CD4-positive, alpha-beta T cell (primary cell): ENCODE measurements around the gene TM9SF3. TPM values are rescaled to one million over a fixed set of nuclear protein-coding genes. Genes with fewer than 3 reads are reported as not detected.

ENCODE experiments used
- ATAC-seq: fragments of 200-7000 bp; cut with Tn5 transposase; one replicate; pipeline ENCODE4 v1.10.0; 2022; ENCODE audit warnings: mild to moderate bottlenecking; ENCODE audit not compliant: poor library complexity
- CTCF ChIA-PET: fragments of 350-600 bp; sonication (Branson Sonifier 250); formaldehyde crosslinking; loops from one replicate; lab custom pipeline; 2021; ENCODE audit warnings: antibody characterized with exemption, inconsistent platforms; lab: Charles Lee
- POLR2A ChIA-PET: fragments of 350-600 bp; sonication (Branson Sonifier 250); formaldehyde crosslinking; loops from one replicate; lab custom pipeline; 2021; ENCODE audit warnings: antibody characterized with exemption, inconsistent platforms; lab: Charles Lee
- DNase-seq, 14 experiments: peaks; one replicate each; pipeline ENCODE4 v3.0.0-alpha.2; 2013 to 2020; ENCODE audit warnings: mixed read lengths in 2 of 14
- H3K27ac ChIP-seq, 2 donors: one replicate each; pipeline versions ENCODE4 v1.5.1 to v1.7.0; 2013; ENCODE audit warnings: low read length in 2 of 2, low read depth in 1 of 2, mild to moderate bottlenecking in 1 of 2
- H3K27me3 ChIP-seq, 2 experiments: 1 replicate in 1 of 2; 2 replicates in 1 of 2; pipeline versions ENCODE4 v1.6.1 to v1.7.0; 2013; ENCODE audit warnings: low read length in 2 of 2, control low read depth in 1 of 2, mild to moderate bottlenecking in 1 of 2, moderate library complexity in 1 of 2; ENCODE audit not compliant: insufficient read depth in 2 of 2, control insufficient read depth in 1 of 2
- H3K36me3 ChIP-seq: one replicate; pipeline ENCODE4 v1.6.1; 2013; ENCODE audit warnings: low read length, control low read depth; ENCODE audit not compliant: insufficient read depth
- H3K4me1 ChIP-seq: one replicate; pipeline ENCODE4 v1.6.1; 2013; ENCODE audit warnings: low read length, control low read depth; ENCODE audit not compliant: insufficient read depth
- H3K4me3 ChIP-seq: one replicate; pipeline ENCODE4 v1.5.1; 2013; ENCODE audit warnings: mild to moderate bottlenecking, low read length, moderate library complexity
- H3K9me3 ChIP-seq, 2 experiments: 1 replicate in 1 of 2; 2 replicates in 1 of 2; pipeline versions ENCODE4 v1.6.1 to v1.7.0; 2013; ENCODE audit warnings: low read length in 2 of 2, mild to moderate bottlenecking in 2 of 2, control low read depth in 1 of 2, moderate library complexity in 1 of 2; ENCODE audit not compliant: control insufficient read depth in 1 of 2, insufficient read depth in 1 of 2
- H3K27ac Mint-ChIP-seq: one replicate; pipeline ENCODE4 v1.8.0; 2020; ENCODE audit warnings: mixed read lengths
- H3K27me3 Mint-ChIP-seq: one replicate; pipeline ENCODE4 v1.8.0; 2021; ENCODE audit warnings: mixed read lengths
- H3K36me3 Mint-ChIP-seq: one replicate; pipeline ENCODE4 v1.8.0; 2021; ENCODE audit warnings: low read depth, mixed read lengths
- H3K4me1 Mint-ChIP-seq: one replicate; pipeline ENCODE4 v1.8.0; 2021; ENCODE audit warnings: low read depth, mixed read lengths
- H3K4me3 Mint-ChIP-seq: one replicate; pipeline ENCODE4 v1.8.0; 2020; ENCODE audit warnings: mild to moderate bottlenecking, mixed read lengths
- H3K9me3 Mint-ChIP-seq: one replicate; pipeline ENCODE4 v1.8.0; 2020; ENCODE audit warnings: mixed read lengths
- CTCF ChIP-seq: fragments of 200-600 bp; IDR thresholded peaks from one replicate; pipeline ENCODE4 v1.8.0; 2022; ENCODE audit warnings: antibody characterized with exemption, mild to moderate bottlenecking
- intact Hi-C, 2 experiments: fragments of 100-400 bp; cut with DNase I in 1 of 2; cut with micrococcal nuclease in 1 of 2; formaldehyde crosslinking; loops; one replicate each; pipeline versions ENCODE4 v1.15.1 to v1.9.0; 2023 to 2025; cut with DNase I, micrococcal nuclease
- total RNA-seq, 174 experiments: library from RNA in 2 of 174; stranded (reverse) in 2 of 174; gene quantifications; one replicate each; pipeline ENCODE4 v1.2.3 and lab custom pipeline; 2021 to 2026

The TM9SF3 gene
- total RNA-seq, 2 experiments from 2014 or later, result 92.4 to 92.7 TPM

- no peaks in the 10 kb centered on the region for H3K27me3 Mint-ChIP-seq
- no peaks in the 10 kb centered on the region for H3K27me3 ChIP-seq
- DNase-seq, result no peak
- H3K36me3 Mint-ChIP-seq, result no peaks in the 10 kb centered on the region
- no peaks in the 10 kb centered on the region for H3K36me3 ChIP-seq
- H3K27ac ChIP-seq, result no peak overlapping the region
- no peaks in the 10 kb centered on the region for H3K4me1 Mint-ChIP-seq
- no peak for ATAC-seq
- H3K9me3 Mint-ChIP-seq, result no peaks in the 10 kb centered on the region
- H3K9me3 ChIP-seq, result no peaks in the 10 kb centered on the region
- no peak for TF ChIP-seq CTCF
- CTCF ChIA-PET, result no interaction called here
- no peak overlapping the region for H3K4me3 ChIP-seq
- H3K27ac Mint-ChIP-seq, result no peak overlapping the region
- H3K4me1 ChIP-seq, result no peaks in the 10 kb centered on the region
- POLR2A ChIA-PET, result no interaction called here
- intact Hi-C loops, result no loop called here
- H3K4me3 Mint-ChIP-seq, result no peak overlapping the region
Measured at GRCh38 chr10:96598846-96599245, 12.0 kb upstream of the TM9SF3 start.

DNA sequence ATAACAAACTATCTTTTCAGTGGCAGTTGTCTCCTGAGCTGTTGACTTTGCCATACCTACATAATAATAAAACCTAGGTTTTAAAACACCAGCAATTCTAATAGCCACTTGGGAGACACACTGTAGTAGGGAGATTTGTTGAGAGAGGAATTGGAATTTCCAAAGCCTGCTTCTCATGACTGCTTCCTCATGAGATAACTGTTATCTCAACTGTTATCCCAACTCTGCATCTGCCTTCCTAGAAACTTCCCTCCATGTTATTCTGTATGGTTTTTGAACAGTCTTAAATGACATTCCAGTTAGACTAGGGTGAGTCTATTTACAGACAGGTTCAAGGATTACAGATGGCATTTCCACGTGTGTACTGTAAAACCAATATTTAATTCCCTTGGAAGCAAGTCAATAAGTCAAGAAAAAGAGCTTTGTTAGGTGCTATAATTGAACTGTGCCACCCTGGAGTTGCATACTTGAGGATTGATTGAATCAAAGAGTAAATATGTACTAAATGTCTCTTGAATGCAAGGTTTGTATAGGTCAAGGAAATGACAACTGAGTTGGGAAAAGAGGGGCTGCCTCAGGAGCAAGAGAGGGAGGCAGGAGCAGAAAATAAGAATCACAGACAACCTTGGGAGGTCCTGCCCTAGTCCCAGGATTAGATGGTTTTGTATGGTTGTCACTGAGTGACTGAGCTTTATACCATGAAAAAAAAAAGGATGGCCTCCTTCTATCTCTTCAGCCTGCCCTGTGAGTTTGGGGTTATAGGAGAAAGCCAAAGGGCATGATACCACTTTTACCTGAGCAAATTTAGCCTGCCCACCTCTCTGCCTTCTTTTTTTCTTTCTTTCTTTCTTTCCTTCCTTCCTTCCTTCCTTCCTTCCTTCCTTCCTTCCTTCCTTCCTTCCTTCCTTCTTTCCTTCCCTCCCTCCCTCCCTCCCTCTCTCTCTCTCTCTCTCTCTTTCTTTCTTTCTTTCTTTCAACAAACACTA is 9.9 kb upstream of the TM9SF3 start:
- Histone ChIP-seq H3K4me1 (no peaks in the 10 kb centered on the region), H3K36me3 (no peaks in the 10 kb centered on the region), H3K4me3 (no peak overlapping the region), H3K27me3 (no peaks in the 10 kb centered on the region), H3K9me3 (no peaks in the 10 kb centered on the region), H3K27ac (no peak overlapping the region)
- Mint-ChIP-seq H3K9me3 (no peaks in the 10 kb centered on the region), H3K4me3 (no peak overlapping the region), H3K4me1 (peaks cover 6% of the 10 kb centered on the region), H3K27ac (no peak overlapping the region), H3K27me3 (no peaks in the 10 kb centered on the region), H3K36me3 (no peaks in the 10 kb centered on the region)
- no peak for TF ChIP-seq CTCF
- POLR2A ChIA-PET, result no interaction called here
- CTCF ChIA-PET, result no interaction called here
- no peak for DNase-seq
- intact Hi-C loops, result no loop called here
- ATAC-seq, result no peak

DNA sequence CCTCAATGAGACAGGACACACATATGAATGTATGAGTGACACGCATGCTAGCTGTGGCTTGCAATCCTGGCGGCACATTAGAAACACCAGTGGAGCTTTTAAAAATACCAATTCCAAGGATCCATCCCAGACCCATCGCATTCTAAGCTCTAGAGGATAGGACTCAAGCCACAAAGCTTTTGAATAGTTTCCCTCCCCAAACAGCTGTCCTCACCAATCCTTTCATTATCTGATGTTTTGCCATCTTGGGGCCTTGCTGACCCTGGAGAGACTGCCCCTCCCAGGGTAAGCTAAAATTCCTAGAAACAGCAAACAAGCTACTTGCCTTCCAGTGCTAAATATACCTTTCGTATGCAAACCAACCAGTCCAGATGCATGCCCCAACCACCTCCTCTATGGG is 8.9 kb upstream of the TM9SF3 start:
- no peak for TF ChIP-seq CTCF
- Mint-ChIP-seq H3K27me3 (no peaks in the 10 kb centered on the region), H3K9me3 (no peaks in the 10 kb centered on the region), H3K4me1 (peaks cover 9% of the 10 kb centered on the region), H3K4me3 (no peak overlapping the region), H3K36me3 (no peaks in the 10 kb centered on the region), H3K27ac (no peak overlapping the region)
- ChIA-PET POLR2A (no interaction called here), CTCF (no interaction called here)
- Histone ChIP-seq H3K36me3 (no peaks in the 10 kb centered on the region), H3K9me3 (no peaks in the 10 kb centered on the region), H3K4me3 (no peak overlapping the region), H3K27me3 (no peaks in the 10 kb centered on the region), H3K27ac (no peak overlapping the region), H3K4me1 (no peaks in the 10 kb centered on the region)
- intact Hi-C loops, result no loop called here
- DNase-seq (no peak), ATAC-seq (no peak)
